ENCODE measurements around the gene DAB1.

DAB1 gene

GRCh38 chr1:56961426-56961825 lies 462.4 kb downstream of the DAB1 start:
- H3K27ac ChIP-seq, result no peak overlapping the region
- DNase-seq (ENCODE audit: low spot score), result no peak
- POLR2A ChIA-PET (ENCODE audit: low non-redundant PET), result no interaction called here
- CTCF ChIA-PET, result no interaction called here
- no peak for TF ChIP-seq CTCF (conservative IDR thresholded peaks at IDR 0.05; ENCODE audit: low read depth)

- ChIA-PET POLR2A (ENCODE audit: low non-redundant PET) (no interaction called here), CTCF (no interaction called here)
- no peak for DNase-seq (ENCODE audit: low spot score)
- H3K27ac ChIP-seq, result no peak overlapping the region
- TF ChIP-seq CTCF (conservative IDR thresholded peaks at IDR 0.05; ENCODE audit: low read depth), result no peak
Observed at GRCh38 chr1:56958526-56958925, 465.3 kb downstream of the DAB1 start.

GRCh38 chr1:56957931-56958330 lies 465.9 kb downstream of the DAB1 start:
- TF ChIP-seq CTCF (conservative IDR thresholded peaks at IDR 0.05; ENCODE audit: low read depth), result no peak
- POLR2A ChIA-PET (ENCODE audit: low non-redundant PET), result no interaction called here
- CTCF ChIA-PET, result no interaction called here
- no peak for DNase-seq (ENCODE audit: low spot score)
- no peak overlapping the region for H3K27ac ChIP-seq

- POLR2A ChIA-PET (ENCODE audit: low non-redundant PET), result no interaction called here
- no peak overlapping the region for H3K27ac ChIP-seq
- CTCF ChIA-PET, result no interaction called here
- no peak for DNase-seq (ENCODE audit: low spot score)
- no peak for TF ChIP-seq CTCF (conservative IDR thresholded peaks at IDR 0.05; ENCODE audit: low read depth)
Observed at GRCh38 chr1:56954664-56955063, 469.2 kb downstream of the DAB1 start.

GRCh38 chr1:56953386-56953785 lies 470.5 kb downstream of the DAB1 start:
- POLR2A ChIA-PET (ENCODE audit: low non-redundant PET), result no interaction called here
- DNase-seq (ENCODE audit: low spot score), result no peak
- TF ChIP-seq CTCF (conservative IDR thresholded peaks at IDR 0.05; ENCODE audit: low read depth), result no peak
- CTCF ChIA-PET, result no interaction called here
- H3K27ac ChIP-seq, result no peak overlapping the region

- TF ChIP-seq CTCF (conservative IDR thresholded peaks at IDR 0.05; ENCODE audit: low read depth), result no peak
- CTCF ChIA-PET, result interaction anchor here (0.6 kb wide), 1 partner anchor 52 kb away, joined by 3 read pairs; no protein-coding TSS in a partner anchor
- POLR2A ChIA-PET (ENCODE audit: low non-redundant PET), result no interaction called here
- H3K27ac ChIP-seq, result no peak overlapping the region
- no peak for DNase-seq (ENCODE audit: low spot score)
Observed at GRCh38 chr1:56952501-56952900, 471.4 kb downstream of the DAB1 start.
